Neural cell (in vitro differentiated cells): ENCODE measurements around the gene FAR2. TPM values are rescaled to one million over a fixed set of nuclear protein-coding genes. Genes with fewer than 3 reads are reported as not detected.

Experiments
- H2AFZ ChIP-seq: fragments of 200-600, 300-800 bp; sonication (generic), shearing (Covaris generic); 2 replicates; pipeline ENCODE4 v1.6.0; 2014; ENCODE audit warnings: low read depth, mild to moderate bottlenecking, antibody characterized with exemption, low read length, moderate library complexity
- H3F3A ChIP-seq: fragments of 200-600 bp; shearing (Covaris generic); 2 replicates; pipeline ENCODE4 v1.6.1; 2016; ENCODE audit warnings: mild to moderate bottlenecking, moderate library complexity, mixed read lengths, antibody characterized with exemption, low read length; ENCODE audit not compliant: insufficient read depth, poor library complexity, severe bottlenecking
- H3K27ac ChIP-seq: fragments of 200-600, 300-800 bp; sonication (generic), shearing (Covaris generic); 2 replicates; pipeline ENCODE4 v1.5.1; 2014; ENCODE audit warnings: mild to moderate bottlenecking, low read length, moderate library complexity
- H3K27me3 ChIP-seq: fragments of 300-800, 200-600 bp; sonication (generic), shearing (Covaris generic); 2 replicates; pipeline ENCODE4 v1.6.0; 2014; ENCODE audit warnings: mild to moderate bottlenecking, low read depth, low read length, moderate library complexity; ENCODE audit not compliant: insufficient read depth
- H3K36me3 ChIP-seq: fragments of 300-800, 200-600 bp; sonication (generic), shearing (Covaris generic); 2 replicates; pipeline ENCODE4 v1.5.1; 2014; ENCODE audit warnings: mild to moderate bottlenecking, antibody characterized with exemption, low read length, moderate library complexity; ENCODE audit not compliant: insufficient read depth
- H3K4me2 ChIP-seq: fragments of 300-800, 200-600 bp; sonication (generic), shearing (Covaris generic); 2 replicates; pipeline ENCODE4 v1.6.0; 2014; ENCODE audit warnings: mild to moderate bottlenecking, low read length
- H3K4me3 ChIP-seq: fragments of 300-800, 200-600 bp; sonication (generic), shearing (Covaris generic); 2 replicates; pipeline ENCODE4 v1.5.1; 2014; ENCODE audit warnings: mild to moderate bottlenecking, low read length, moderate library complexity
- H3K79me2 ChIP-seq: fragments of 200-600 bp; shearing (Covaris generic); replicated peaks from 2 replicates; pipeline ENCODE4 v1.6.0; 2014; ENCODE audit warnings: mild to moderate bottlenecking, low read length, moderate library complexity; ENCODE audit not compliant: insufficient read depth
- H3K9ac ChIP-seq: fragments of 300-800, 200-600 bp; sonication (generic), shearing (Covaris generic); 2 replicates; pipeline ENCODE4 v1.6.1; 2016; ENCODE audit warnings: mild to moderate bottlenecking, low read length, mixed read lengths
- H3K9me2 ChIP-seq: fragments of 200-600 bp; shearing (Covaris generic); 2 replicates; pipeline ENCODE4 v1.6.1; 2016; ENCODE audit warnings: mild to moderate bottlenecking, low read length, mixed read lengths; ENCODE audit not compliant: insufficient read depth
- H3K9me3 ChIP-seq: fragments of 200-600, 300-800 bp; sonication (generic), shearing (Covaris generic); 2 replicates; pipeline ENCODE4 v1.6.1; 2016; ENCODE audit warnings: mild to moderate bottlenecking, mixed run types, low read length, moderate library complexity, mixed read lengths
- H4K20me1 ChIP-seq: fragments of 200-600 bp; shearing (Covaris generic); 2 replicates; pipeline ENCODE4 v1.6.1; 2016; ENCODE audit warnings: mild to moderate bottlenecking, mixed run types; ENCODE audit not compliant: insufficient read depth
- CTCF ChIP-seq: fragments of 450-650 bp; IDR thresholded peaks from 2 replicates; pipeline ENCODE4 v1.5.1; 2014; ENCODE audit warnings: antibody characterized with exemption, mild to moderate bottlenecking, moderate library complexity; ENCODE audit not compliant: poor library complexity, severe bottlenecking
- EP300 ChIP-seq: fragments of 450-650 bp; conservative IDR thresholded peaks from 2 replicates; pipeline ENCODE4 v1.6.1; 2014; ENCODE audit warnings: antibody characterized with exemption, mild to moderate bottlenecking, moderate library complexity; ENCODE audit not compliant: poor library complexity, severe bottlenecking
- EZH2 ChIP-seq: fragments of 200-600, 300-800 bp; shearing (Covaris generic), sonication (generic); IDR thresholded peaks from 2 replicates; pipeline ENCODE4 v1.6.1; 2014; ENCODE audit warnings: antibody characterized with exemption, low read length, borderline replicate concordance, mild to moderate bottlenecking; ENCODE audit not compliant: insufficient read depth, poor library complexity, severe bottlenecking
- MXI1 ChIP-seq: fragments of 450-650 bp; conservative IDR thresholded peaks from 2 replicates; pipeline ENCODE4 v1.6.1; 2014; ENCODE audit warnings: antibody characterized with exemption, mild to moderate bottlenecking; ENCODE audit not compliant: poor library complexity, severe bottlenecking
- POLR2AphosphoS5 ChIP-seq: IDR thresholded peaks from 2 replicates; pipeline ENCODE4 v1.6.1; 2012
- RAD21 ChIP-seq: fragments of 450-650 bp; conservative IDR thresholded peaks from 2 replicates; pipeline ENCODE4 v1.6.1; 2014; ENCODE audit warnings: antibody characterized with exemption, mild to moderate bottlenecking, moderate library complexity
- REST ChIP-seq: IDR thresholded peaks from 2 replicates; pipeline ENCODE4 v1.6.1; 2012; ENCODE audit warnings: borderline replicate concordance
- SMC3 ChIP-seq: fragments of 450-650 bp; conservative IDR thresholded peaks from 2 replicates; pipeline ENCODE4 v1.6.1; 2014; ENCODE audit warnings: antibody characterized with exemption, mild to moderate bottlenecking, moderate library complexity; ENCODE audit not compliant: poor library complexity
- TAF1 ChIP-seq: IDR thresholded peaks from 2 replicates; pipeline ENCODE4 v1.6.1; 2012; ENCODE audit warnings: low read depth
- polyA plus RNA-seq: library from polyadenylated mRNA; depleted of rRNA; stranded (reverse); fragments of >200 nt; gene quantifications from 2 replicates; pipeline ENCODE4 v1.2.3, GENCODE V29; 2014

The FAR2 gene
- polyA plus RNA-seq, 1 donor from 2014 or later = 0.99 TPM

GRCh38 chr12:29309320-29309902, 160.3 kb downstream of the FAR2 start:
- no peak overlapping the region for H2AFZ ChIP-seq
- H3K27me3 ChIP-seq = no peaks in the 10 kb centered on the region
- no peaks in the 10 kb centered on the region for H3F3A ChIP-seq
- H4K20me1 ChIP-seq = no peaks in the 10 kb centered on the region
- no peak overlapping the region for H3K4me3 ChIP-seq
- TF ChIP-seq POLR2AphosphoS5 = no peak
- TF ChIP-seq REST = no peak
- peak; percentile 64 for TF ChIP-seq CTCF
- TF ChIP-seq SMC3 = peak; percentile 67
- TF ChIP-seq EZH2 = no peak
- peak; percentile 64 for TF ChIP-seq RAD21
- no peaks in the 10 kb centered on the region for H3K9me2 ChIP-seq
- no peak overlapping the region for H3K9ac ChIP-seq
- no peak overlapping the region for H3K27ac ChIP-seq
- H3K79me2 ChIP-seq = no peaks in the 10 kb centered on the region
- H3K4me2 ChIP-seq = no peak overlapping the region
- H3K36me3 ChIP-seq = no peaks in the 10 kb centered on the region
- no peaks in the 10 kb centered on the region for H3K9me3 ChIP-seq

GRCh38 chr12:29310899-29311298, 161.8 kb downstream of the FAR2 start:
- Histone ChIP-seq H3K27me3 (no peaks in the 10 kb centered on the region), H3K9ac (no peak overlapping the region), H2AFZ (no peak overlapping the region), H3K9me3 (no peaks in the 10 kb centered on the region), H3K9me2 (no peaks in the 10 kb centered on the region), H3K36me3 (no peaks in the 10 kb centered on the region), H3K27ac (no peak overlapping the region), H3F3A (no peaks in the 10 kb centered on the region), H3K4me2 (no peak overlapping the region), H4K20me1 (no peaks in the 10 kb centered on the region), H3K79me2 (no peaks in the 10 kb centered on the region), H3K4me3 (no peak overlapping the region)
- no peak for TF ChIP-seq REST
- no peak for TF ChIP-seq SMC3
- TF ChIP-seq POLR2AphosphoS5 = no peak
- no peak for TF ChIP-seq EP300
- no peak for TF ChIP-seq CTCF
- TF ChIP-seq MXI1 = no peak
- TF ChIP-seq RAD21 = no peak
- TF ChIP-seq TAF1 = no peak
- no peak for TF ChIP-seq EZH2
